Measurements from ENCODE around the gene MYMK. TPM values are rescaled to one million over a fixed set of nuclear protein-coding genes. Genes with fewer than 3 reads are reported as not detected.

Gene MYMK
- total RNA-seq, 1 experiment from 2014 or later, result not detected

- peaks cover 6% of the 10 kb centered on the region for H3K4me1 Mint-ChIP-seq (ENCODE audit: low read depth, unreplicated experiment)
- Histone ChIP-seq H3K4me1 (peaks cover 4% of the 10 kb centered on the region), H3K4me3 (ENCODE audit: low read depth, low read length) (no peak overlapping the region), H3K36me3 (ENCODE audit: control insufficient read depth, insufficient read depth, low read length) (no peaks in the 10 kb centered on the region), H3K27me3 (replicated peaks; ENCODE audit: control insufficient read depth, insufficient read depth, low read length) (no peaks in the 10 kb centered on the region), H3K9me3 (no peaks in the 10 kb centered on the region)
- TF ChIP-seq, protein P1, sequence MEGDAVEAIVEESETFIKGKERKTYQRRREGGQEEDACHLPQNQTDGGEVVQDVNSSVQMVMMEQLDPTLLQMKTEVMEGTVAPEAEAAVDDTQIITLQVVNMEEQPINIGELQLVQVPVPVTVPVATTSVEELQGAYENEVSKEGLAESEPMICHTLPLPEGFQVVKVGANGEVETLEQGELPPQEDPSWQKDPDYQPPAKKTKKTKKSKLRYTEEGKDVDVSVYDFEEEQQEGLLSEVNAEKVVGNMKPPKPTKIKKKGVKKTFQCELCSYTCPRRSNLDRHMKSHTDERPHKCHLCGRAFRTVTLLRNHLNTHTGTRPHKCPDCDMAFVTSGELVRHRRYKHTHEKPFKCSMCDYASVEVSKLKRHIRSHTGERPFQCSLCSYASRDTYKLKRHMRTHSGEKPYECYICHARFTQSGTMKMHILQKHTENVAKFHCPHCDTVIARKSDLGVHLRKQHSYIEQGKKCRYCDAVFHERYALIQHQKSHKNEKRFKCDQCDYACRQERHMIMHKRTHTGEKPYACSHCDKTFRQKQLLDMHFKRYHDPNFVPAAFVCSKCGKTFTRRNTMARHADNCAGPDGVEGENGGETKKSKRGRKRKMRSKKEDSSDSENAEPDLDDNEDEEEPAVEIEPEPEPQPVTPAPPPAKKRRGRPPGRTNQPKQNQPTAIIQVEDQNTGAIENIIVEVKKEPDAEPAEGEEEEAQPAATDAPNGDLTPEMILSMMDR (IDR thresholded peaks at IDR 0.05; ENCODE audit: insufficient read depth in 1 of 2, low read depth in 1 of 2, low read length in 1 of 2, severe bottlenecking in 1 of 2, unreplicated experiment in 1 of 2), result no peak
- no peaks in the 10 kb centered on the region for H3K36me3 Mint-ChIP-seq (ENCODE audit: insufficient read depth, unreplicated experiment)
- no peak overlapping the region for H3K27ac Mint-ChIP-seq (ENCODE audit: unreplicated experiment)
- no peak overlapping the region for H3K4me3 Mint-ChIP-seq (ENCODE audit: unreplicated experiment)
- ChIA-PET CTCF (no interaction called here), POLR2A (no interaction called here)
- no peak for DNase-seq
- intact Hi-C loops (cut with micrococcal nuclease; ENCODE audit: unreplicated experiment), result no loop called here
- no peaks in the 10 kb centered on the region for H3K27me3 Mint-ChIP-seq (ENCODE audit: insufficient read depth, unreplicated experiment)
- no TSS peak for BruUV-seq (replicated peaks)
- no peaks in the 10 kb centered on the region for H3K9me3 Mint-ChIP-seq (ENCODE audit: unreplicated experiment)
Observed at GRCh38 chr9:133528001-133528875, 3.5 kb upstream of the MYMK start.

GRCh38 chr9:133527444-133527920 lies 2.7 kb upstream of the MYMK start:
- no peak for DNase-seq
- intact Hi-C loops (cut with micrococcal nuclease; ENCODE audit: unreplicated experiment), result no loop called here
- Histone ChIP-seq H3K36me3 (ENCODE audit: control insufficient read depth, insufficient read depth, low read length) (no peaks in the 10 kb centered on the region), H3K4me1 (peaks cover 4% of the 10 kb centered on the region), H3K27me3 (replicated peaks; ENCODE audit: control insufficient read depth, insufficient read depth, low read length) (no peaks in the 10 kb centered on the region), H3K9me3 (no peaks in the 10 kb centered on the region), H3K4me3 (ENCODE audit: low read depth, low read length) (no peak overlapping the region)
- Mint-ChIP-seq H3K36me3 (ENCODE audit: insufficient read depth, unreplicated experiment) (no peaks in the 10 kb centered on the region), H3K9me3 (ENCODE audit: unreplicated experiment) (no peaks in the 10 kb centered on the region), H3K4me3 (ENCODE audit: unreplicated experiment) (no peak overlapping the region), H3K27me3 (ENCODE audit: insufficient read depth, unreplicated experiment) (no peaks in the 10 kb centered on the region), H3K4me1 (ENCODE audit: low read depth, unreplicated experiment) (peaks cover 6% of the 10 kb centered on the region), H3K27ac (ENCODE audit: unreplicated experiment) (no peak overlapping the region)
- BruUV-seq (replicated peaks), result no TSS peak
- TF ChIP-seq, protein P1 (IDR thresholded peaks at IDR 0.05; ENCODE audit: insufficient read depth in 1 of 2, low read depth in 1 of 2, low read length in 1 of 2, severe bottlenecking in 1 of 2, unreplicated experiment in 1 of 2), result no peak
- ChIA-PET CTCF (interaction anchor here (0.8 kb wide), 1 partner anchor 200 kb away, joined by 3 read pairs; no protein-coding TSS in a partner anchor), POLR2A (no interaction called here)

- H3K27ac Mint-ChIP-seq (ENCODE audit: unreplicated experiment), result no peak overlapping the region
- Histone ChIP-seq H3K27me3 (replicated peaks; ENCODE audit: control insufficient read depth, insufficient read depth, low read length) (no peaks in the 10 kb centered on the region), H3K36me3 (ENCODE audit: control insufficient read depth, insufficient read depth, low read length) (no peaks in the 10 kb centered on the region), H3K4me3 (ENCODE audit: low read depth, low read length) (no peak overlapping the region), H3K9me3 (no peaks in the 10 kb centered on the region), H3K4me1 (peaks cover 4% of the 10 kb centered on the region)
- no peaks in the 10 kb centered on the region for H3K9me3 Mint-ChIP-seq (ENCODE audit: unreplicated experiment)
- intact Hi-C loops (cut with micrococcal nuclease; ENCODE audit: unreplicated experiment), result no loop called here
- DNase-seq, result no peak
- no peaks in the 10 kb centered on the region for H3K27me3 Mint-ChIP-seq (ENCODE audit: insufficient read depth, unreplicated experiment)
- TF ChIP-seq, protein P1 (IDR thresholded peaks at IDR 0.05; ENCODE audit: insufficient read depth in 1 of 2, low read depth in 1 of 2, low read length in 1 of 2, severe bottlenecking in 1 of 2, unreplicated experiment in 1 of 2), result no peak
- CTCF ChIA-PET, result interaction anchor here (0.6 to 0.8 kb wide), 2 partner anchors 200 to 202 kb away, joined by 3 read pairs; no protein-coding TSS in a partner anchor
- BruUV-seq (replicated peaks), result no TSS peak
- no peak overlapping the region for H3K4me3 Mint-ChIP-seq (ENCODE audit: unreplicated experiment)
- POLR2A ChIA-PET, result no interaction called here
- H3K4me1 Mint-ChIP-seq (ENCODE audit: low read depth, unreplicated experiment), result peaks cover 6% of the 10 kb centered on the region
- H3K36me3 Mint-ChIP-seq (ENCODE audit: insufficient read depth, unreplicated experiment), result no peaks in the 10 kb centered on the region
Observed at GRCh38 chr9:133526721-133527321, 2.1 kb upstream of the MYMK start.
